Heart left ventricle (tissue), 16 donors: ENCODE data around the gene ZNF573. TPM values are rescaled to one million over a fixed set of nuclear protein-coding genes. Genes with fewer than 3 reads are reported as not detected.

ENCODE experiments used
- ATAC-seq, 4 donors: fragments of 200-7000 bp; cut with Tn5 transposase; one replicate each; pipeline ENCODE4 v1.9.1; 2020 to 2022; ENCODE audit warnings: moderate library complexity in 4 of 4, mild to moderate bottlenecking in 3 of 4, moderate number of reproducible peaks in 1 of 4
- DNase-seq, 5 donors: peaks; one replicate each; pipeline ENCODE4 v3.0.0-alpha.2; 2020
- H3K27ac ChIP-seq, 12 donors: fragments of 200-600 bp; sonication (generic) in 4 of 12; one replicate each; pipeline versions ENCODE4 v1.5.0 to v1.8.0; 2016 to 2022; ENCODE audit warnings: mild to moderate bottlenecking in 2 of 12
- H3K27me3 ChIP-seq, 9 donors: fragments of 200-600 bp; sonication (generic) in 2 of 9; one replicate each; pipeline versions ENCODE4 v1.5.1 to v1.8.0; 2016 to 2022; ENCODE audit warnings: mild to moderate bottlenecking in 3 of 9
- H3K36me3 ChIP-seq, 9 donors: fragments of 200-600 bp; sonication (generic) in 2 of 9; one replicate each; pipeline versions ENCODE4 v1.5.0 to v1.8.0; 2018 to 2022; ENCODE audit warnings: mild to moderate bottlenecking in 2 of 9
- H3K4me1 ChIP-seq, 12 donors: fragments of 200-600 bp; sonication (generic) in 4 of 12; one replicate each; pipeline versions ENCODE4 v1.5.0 to v1.8.0; 2016 to 2022; ENCODE audit warnings: mild to moderate bottlenecking in 3 of 12
- H3K4me3 ChIP-seq, 12 donors: fragments of 200-600 bp; sonication (generic) in 4 of 12; one replicate each; pipeline versions ENCODE4 v1.5.0 to v1.8.0; 2017 to 2022; ENCODE audit warnings: mild to moderate bottlenecking in 9 of 12, moderate library complexity in 4 of 12
- H3K9me3 ChIP-seq, 12 donors: fragments of 200-600 bp; sonication (generic) in 4 of 12; one replicate each; pipeline versions ENCODE4 v1.5.0 to v1.8.0; 2016 to 2022; ENCODE audit warnings: mild to moderate bottlenecking in 1 of 12
- POLR2A ChIP-seq, 2 donors: fragments of 450-650 bp; IDR thresholded peaks; one replicate each; pipeline ENCODE4 v1.6.1; 2017; ENCODE audit warnings: antibody characterized with exemption in 2 of 2, mild to moderate bottlenecking in 2 of 2, moderate library complexity in 2 of 2
- WGBS, 4 donors: extraction: QIAGEN DNeasy Blood & Tissue Kit in 2 of 4; methylation state at CpG; one replicate each; pipeline versions ENCODE4 v1.1.5 to v1.1.7; 2013 to 2018; 5-methylcytosine and 5-hydroxymethylcytosine counted together
- intact Hi-C, 10 donors: fragments of 100-400 bp; cut with DNase I; formaldehyde crosslinking; loops; one replicate each; pipeline versions ENCODE4 v1.11.1 to v1.14.2; 2022
- polyA plus RNA-seq, 2 donors: library from polyadenylated mRNA; stranded (reverse); fragments of 200-250 nt; gene quantifications; one replicate each; pipeline ENCODE4 v1.2.3, GENCODE V29; 2013
- total RNA-seq, 9 donors: library from RNA; depleted of rRNA in 2 of 9; stranded (reverse); fragments of >200 nt in 2 of 9; fragmentation: NEBNext Ultra II Directional in 3 of 9; extraction: Animal tissue kit (Norgen Biotek cat#: 25700) in 3 of 9; gene quantifications; one replicate each; pipeline versions ENCODE4 v1.1.0 to v1.2.4, GENCODE V29; 2016 to 2023
- TF ChIP-seq, protein P1 (sequence below), 12 donors: fragments of 200-600 bp; sonication (generic) in 4 of 12; IDR thresholded peaks; one replicate each; pipeline versions ENCODE4 v1.5.0 to v1.8.0; 2018 to 2022; ENCODE audit warnings: antibody characterized with exemption in 12 of 12, mild to moderate bottlenecking in 5 of 12
- donor health status: ischemic (EF 13 %, LVEDD 7.1; RV severe dilation, severe dysfunction).
- donor health status: healthy with polysubstance abuse.
- donor health status: DM: no; HTN: yes; CAD: no.
- donor health status: DM: no; HTN: no; CAD: no.
- donor health status: ischemic (EF 25% LVEDD 6.9; RV normal size, moderate dysfunction).
- donor health status: ischemic (EF 25% LVEDD 5.7; RV mildly dilated, moderate dysfunction).
- donor health status: healthy.
- donor health status: DM: yes; HTN: yes; CAD: no.
- donor health status: ischemic (EF 35%, LVEDD 5.7; RV mildly dilated, moderate dysfunction).
- donor health status: nonischemic (EF 11% LVEDD 7.7; RV severe dilation, severe dysfunction).
- donor health status: DM: yes; HTN: yes; CAD: no.
- donor health status: PGD.
- donor health status: ischemic (EF 29% LVEDD 5.4; RV normal size, mild dysfunction).
- donor health status: nonischemic (EF 23%, LVEDD 6.1; RV moderate dilation, normal function).

Gene ZNF573
- total and polyA plus RNA-seq, 11 donors, result 2.7 to 13.1 (median 6.8) TPM

- no peak for ATAC-seq
- H3K9me3 ChIP-seq, result peaks cover 0 to 22% (median 0%) of the 10 kb centered on the region in 12 donors
- H3K27ac ChIP-seq, result no peak overlapping the region
- peaks cover 0 to 74% (median 35%) of the 10 kb centered on the region in 9 donors for H3K36me3 ChIP-seq
- no peak overlapping the region for H3K4me3 ChIP-seq
- DNase-seq, result no peak
- WGBS, 4 donors, result 92 to 96% (median 94%) methylated on average over 7 of the region's 7 CpGs
- no peaks in the 10 kb centered on the region for H3K27me3 ChIP-seq
- TF ChIP-seq, protein P1, sequence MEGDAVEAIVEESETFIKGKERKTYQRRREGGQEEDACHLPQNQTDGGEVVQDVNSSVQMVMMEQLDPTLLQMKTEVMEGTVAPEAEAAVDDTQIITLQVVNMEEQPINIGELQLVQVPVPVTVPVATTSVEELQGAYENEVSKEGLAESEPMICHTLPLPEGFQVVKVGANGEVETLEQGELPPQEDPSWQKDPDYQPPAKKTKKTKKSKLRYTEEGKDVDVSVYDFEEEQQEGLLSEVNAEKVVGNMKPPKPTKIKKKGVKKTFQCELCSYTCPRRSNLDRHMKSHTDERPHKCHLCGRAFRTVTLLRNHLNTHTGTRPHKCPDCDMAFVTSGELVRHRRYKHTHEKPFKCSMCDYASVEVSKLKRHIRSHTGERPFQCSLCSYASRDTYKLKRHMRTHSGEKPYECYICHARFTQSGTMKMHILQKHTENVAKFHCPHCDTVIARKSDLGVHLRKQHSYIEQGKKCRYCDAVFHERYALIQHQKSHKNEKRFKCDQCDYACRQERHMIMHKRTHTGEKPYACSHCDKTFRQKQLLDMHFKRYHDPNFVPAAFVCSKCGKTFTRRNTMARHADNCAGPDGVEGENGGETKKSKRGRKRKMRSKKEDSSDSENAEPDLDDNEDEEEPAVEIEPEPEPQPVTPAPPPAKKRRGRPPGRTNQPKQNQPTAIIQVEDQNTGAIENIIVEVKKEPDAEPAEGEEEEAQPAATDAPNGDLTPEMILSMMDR (IDR thresholded peaks at IDR 0.05), result no peak
- no peak for TF ChIP-seq POLR2A (IDR thresholded peaks at IDR 0.05)
- H3K4me1 ChIP-seq, result no peaks in the 10 kb centered on the region
- intact Hi-C loops, result no loop called here
Observed at GRCh38 chr19:37706052-37706605, 73.3 kb downstream of the ZNF573 start.

GRCh38 chr19:37699057-37699456 lies 80.3 kb downstream of the ZNF573 start:
- no peak overlapping the region for H3K27ac ChIP-seq
- H3K4me3 ChIP-seq, result no peak overlapping the region
- 87 to 92% (median 90%) methylated on average over 5 of the region's 5 CpGs for WGBS, 4 donors
- peaks cover 0 to 67% (median 0%) of the 10 kb centered on the region in 12 donors for H3K9me3 ChIP-seq
- ATAC-seq (no peak), DNase-seq (no peak)
- TF ChIP-seq, protein P1 (IDR thresholded peaks at IDR 0.05), result no peak
- TF ChIP-seq POLR2A (IDR thresholded peaks at IDR 0.05), result no peak
- H3K36me3 ChIP-seq, result peaks cover 0 to 59% (median 26%) of the 10 kb centered on the region in 9 donors
- H3K4me1 ChIP-seq, result no peaks in the 10 kb centered on the region
- no peaks in the 10 kb centered on the region for H3K27me3 ChIP-seq
- intact Hi-C loops, result loop anchor here in 1 of 10 donors (10.0 kb wide), 1 partner anchor 104 kb away; the partner anchor contains the start of genes ZNF540 and ZNF571

DNA sequence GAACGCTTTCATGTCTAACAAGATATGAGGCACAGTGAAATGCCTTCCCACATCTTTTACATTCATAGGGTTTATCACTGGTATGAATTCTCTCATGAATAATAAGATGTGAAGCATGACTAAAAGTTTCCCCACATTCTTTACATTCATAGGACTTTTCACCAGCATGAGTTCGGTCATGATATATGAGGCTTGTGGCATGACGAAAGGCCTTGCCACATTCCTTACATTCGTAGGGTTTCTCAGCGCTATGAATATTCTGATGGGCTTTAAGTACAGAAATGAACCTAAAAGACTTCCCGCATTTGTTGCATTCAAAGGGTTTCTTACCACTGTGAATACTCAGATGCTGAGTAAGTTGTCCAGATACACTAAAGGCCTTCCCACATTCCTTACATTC lies 81.2 kb downstream of the ZNF573 start:
- ATAC-seq (no peak), DNase-seq (no peak)
- Histone ChIP-seq H3K4me1 (no peaks in the 10 kb centered on the region), H3K36me3 (peaks cover 0 to 51% (median 26%) of the 10 kb centered on the region in 9 donors), H3K27me3 (no peaks in the 10 kb centered on the region), H3K4me3 (no peak overlapping the region), H3K9me3 (peaks cover 0 to 67% (median 0%) of the 10 kb centered on the region in 12 donors), H3K27ac (no peak overlapping the region)
- intact Hi-C loops, result loop anchor here in 1 of 10 donors (10.0 kb wide), 1 partner anchor 103 kb away; the partner anchor contains the start of genes ZNF540 and ZNF571
- TF ChIP-seq, protein P1 (IDR thresholded peaks at IDR 0.05), result no peak
- TF ChIP-seq POLR2A (IDR thresholded peaks at IDR 0.05), result no peak
- 82 to 95% (median 91%) methylated on average over 6 of the region's 6 CpGs for WGBS, 4 donors

GRCh38 chr19:37695144-37695899 lies 84.1 kb downstream of the ZNF573 start:
- no peak overlapping the region for H3K4me3 ChIP-seq
- intact Hi-C loops, result loop anchor here in 1 of 10 donors (10.0 kb wide), 1 partner anchor 101 kb away; the partner anchor contains the start of genes ZNF540 and ZNF571
- H3K9me3 ChIP-seq, result peaks cover 0 to 47% (median 0%) of the 10 kb centered on the region in 12 donors
- no peak for DNase-seq
- no peak for TF ChIP-seq POLR2A (IDR thresholded peaks at IDR 0.05)
- TF ChIP-seq, protein P1 (IDR thresholded peaks at IDR 0.05), result no peak
- peaks cover 0 to 16% (median 8%) of the 10 kb centered on the region in 12 donors for H3K4me1 ChIP-seq
- no peak overlapping the region for H3K27ac ChIP-seq
- no peaks in the 10 kb centered on the region for H3K27me3 ChIP-seq
- no peak for ATAC-seq
- H3K36me3 ChIP-seq, result peaks cover 0 to 38% (median 25%) of the 10 kb centered on the region in 9 donors
- 81 to 89% (median 86%) methylated on average over 3 of the region's 3 CpGs for WGBS, 4 donors
